GM10266 (cell line): ENCODE data around the gene SESN3.

ENCODE experiments used
- DNase-seq: peaks from one replicate; pipeline ENCODE4 v3.0.0; 2012; ENCODE audit errors: extremely low spot score
- TF ChIP-seq, protein P1 (sequence below): IDR thresholded peaks from 2 replicates; pipeline ENCODE4 v1.5.1; 2012; ENCODE audit warnings: mild to moderate bottlenecking, low read depth; ENCODE audit not compliant: control insufficient read depth, insufficient read depth; ENCODE audit errors: missing control alignments

Gene SESN3

GRCh38 chr11:95150956-95151684 lies 79.9 kb downstream of the SESN3 start:
- TF ChIP-seq, protein P1, sequence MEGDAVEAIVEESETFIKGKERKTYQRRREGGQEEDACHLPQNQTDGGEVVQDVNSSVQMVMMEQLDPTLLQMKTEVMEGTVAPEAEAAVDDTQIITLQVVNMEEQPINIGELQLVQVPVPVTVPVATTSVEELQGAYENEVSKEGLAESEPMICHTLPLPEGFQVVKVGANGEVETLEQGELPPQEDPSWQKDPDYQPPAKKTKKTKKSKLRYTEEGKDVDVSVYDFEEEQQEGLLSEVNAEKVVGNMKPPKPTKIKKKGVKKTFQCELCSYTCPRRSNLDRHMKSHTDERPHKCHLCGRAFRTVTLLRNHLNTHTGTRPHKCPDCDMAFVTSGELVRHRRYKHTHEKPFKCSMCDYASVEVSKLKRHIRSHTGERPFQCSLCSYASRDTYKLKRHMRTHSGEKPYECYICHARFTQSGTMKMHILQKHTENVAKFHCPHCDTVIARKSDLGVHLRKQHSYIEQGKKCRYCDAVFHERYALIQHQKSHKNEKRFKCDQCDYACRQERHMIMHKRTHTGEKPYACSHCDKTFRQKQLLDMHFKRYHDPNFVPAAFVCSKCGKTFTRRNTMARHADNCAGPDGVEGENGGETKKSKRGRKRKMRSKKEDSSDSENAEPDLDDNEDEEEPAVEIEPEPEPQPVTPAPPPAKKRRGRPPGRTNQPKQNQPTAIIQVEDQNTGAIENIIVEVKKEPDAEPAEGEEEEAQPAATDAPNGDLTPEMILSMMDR: peak; percentile 80
- peak; percentile 86 for DNase-seq

DNA sequence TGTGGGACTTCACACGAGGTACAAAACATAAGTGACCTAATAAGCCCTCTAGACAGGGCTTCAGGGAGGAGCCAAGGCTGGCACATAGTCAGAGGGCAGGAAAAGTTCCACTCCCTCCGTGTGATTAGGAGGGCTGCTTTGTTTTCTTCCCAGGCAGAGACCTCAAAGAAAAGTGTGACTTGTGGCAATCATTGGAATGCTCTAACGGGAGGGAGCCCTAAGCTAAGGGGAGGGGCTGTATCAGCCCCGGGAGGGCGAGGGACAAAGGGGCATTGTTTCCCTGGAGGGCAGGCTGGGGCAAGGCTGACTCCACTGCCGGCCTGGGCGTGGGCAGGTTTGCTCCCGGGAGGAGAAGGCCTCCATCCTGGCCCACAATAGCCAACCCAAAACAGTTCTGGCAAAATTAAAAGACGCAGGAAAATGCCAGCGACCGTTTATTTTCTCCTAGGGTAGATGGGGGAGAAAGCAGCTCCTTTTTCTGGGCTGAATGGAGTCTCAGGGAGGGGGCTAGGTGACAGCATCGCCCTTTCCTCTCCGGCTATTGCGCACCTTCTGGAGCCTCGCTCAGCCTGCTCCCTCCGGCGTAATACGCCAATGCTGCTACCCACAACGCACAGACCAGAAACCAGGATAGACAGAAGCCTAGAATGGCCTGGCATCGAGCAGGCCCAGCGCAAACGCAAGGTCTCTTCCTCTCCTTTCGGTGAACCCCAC lies 81.2 kb downstream of the SESN3 start:
- TF ChIP-seq, protein P1: no peak
- peak; percentile 13 for DNase-seq

- TF ChIP-seq, protein P1: no peak
- DNase-seq: no peak
Measured at GRCh38 chr11:95148938-95149337, 82.1 kb downstream of the SESN3 start.

GRCh38 chr11:95148406-95148805 lies 82.6 kb downstream of the SESN3 start:
- TF ChIP-seq, protein P1: no peak
- no peak for DNase-seq

GRCh38 chr11:95147364-95147905 lies 83.6 kb downstream of the SESN3 start:
- TF ChIP-seq, protein P1: no peak
- no peak for DNase-seq

DNA sequence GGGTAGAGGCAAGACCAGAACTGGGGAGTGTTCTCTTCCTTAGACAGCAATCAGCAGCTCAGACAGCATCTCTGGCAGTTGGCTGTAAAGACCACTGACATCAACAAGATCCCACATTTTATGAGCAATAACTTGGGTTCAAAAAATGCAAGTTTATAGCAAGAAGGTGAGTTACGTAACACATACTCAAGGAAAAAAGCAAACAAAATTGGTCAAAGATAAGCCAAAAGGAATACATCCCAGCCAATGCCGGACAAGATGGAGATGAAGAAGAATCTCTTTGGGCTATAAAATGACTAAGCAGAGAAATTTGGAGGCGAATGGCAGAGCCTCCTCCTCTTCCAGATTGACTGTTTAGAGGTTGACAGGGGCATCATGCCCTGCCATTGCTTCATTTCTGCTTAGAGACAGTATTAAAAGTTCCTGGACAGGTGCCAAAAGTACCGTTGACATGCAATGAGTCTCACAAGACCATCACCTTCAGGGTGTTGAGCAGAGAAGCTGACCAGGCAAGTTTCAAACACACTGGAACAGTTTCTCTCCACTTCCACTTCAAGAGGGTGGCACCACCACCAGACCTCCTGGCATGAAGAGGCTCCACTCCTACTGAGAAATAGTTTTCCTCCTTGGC lies 85.5 kb downstream of the SESN3 start:
- TF ChIP-seq, protein P1: no peak
- no peak for DNase-seq
